HUES48 (cell line): Measurements from ENCODE around the gene ABHD10.

Source experiments
- H3K27ac ChIP-seq: one replicate; pipeline ENCODE4 v1.7.0; 2013; ENCODE audit warnings: low read depth, low read length, inconsistent platforms
- H3K27me3 ChIP-seq: 2 replicates; pipeline ENCODE4 v1.6.1; 2013; ENCODE audit warnings: mild to moderate bottlenecking, low read length; ENCODE audit not compliant: control insufficient read depth, insufficient read depth
- H3K36me3 ChIP-seq: 2 replicates; pipeline ENCODE4 v1.6.1; 2013; ENCODE audit warnings: low read length; ENCODE audit not compliant: control insufficient read depth, insufficient read depth
- H3K4me1 ChIP-seq: 2 replicates; pipeline ENCODE4 v1.6.1; 2013; ENCODE audit warnings: mild to moderate bottlenecking, low read length; ENCODE audit not compliant: control insufficient read depth, insufficient read depth
- H3K4me3 ChIP-seq: 2 replicates; pipeline ENCODE4 v1.5.1; 2013; ENCODE audit warnings: mild to moderate bottlenecking, low read depth, low read length
- H3K9ac ChIP-seq: 2 replicates; pipeline ENCODE4 v1.6.1; 2013; ENCODE audit warnings: mild to moderate bottlenecking, low read depth, low read length, moderate library complexity
- H3K9me3 ChIP-seq: 2 replicates; pipeline ENCODE4 v1.6.1; 2013; ENCODE audit warnings: low read length; ENCODE audit not compliant: control insufficient read depth, insufficient read depth

Gene ABHD10

GRCh38 chr3:112001526-112001925, 22.7 kb downstream of the ABHD10 start:
- peaks cover 48% of the 10 kb centered on the region for H3K27me3 ChIP-seq
- H3K36me3 ChIP-seq = no peaks in the 10 kb centered on the region
- no peak overlapping the region for H3K9ac ChIP-seq
- no peak overlapping the region for H3K27ac ChIP-seq
- H3K4me3 ChIP-seq = no peak overlapping the region
- no peaks in the 10 kb centered on the region for H3K9me3 ChIP-seq
- peaks cover 23% of the 10 kb centered on the region for H3K4me1 ChIP-seq

DNA sequence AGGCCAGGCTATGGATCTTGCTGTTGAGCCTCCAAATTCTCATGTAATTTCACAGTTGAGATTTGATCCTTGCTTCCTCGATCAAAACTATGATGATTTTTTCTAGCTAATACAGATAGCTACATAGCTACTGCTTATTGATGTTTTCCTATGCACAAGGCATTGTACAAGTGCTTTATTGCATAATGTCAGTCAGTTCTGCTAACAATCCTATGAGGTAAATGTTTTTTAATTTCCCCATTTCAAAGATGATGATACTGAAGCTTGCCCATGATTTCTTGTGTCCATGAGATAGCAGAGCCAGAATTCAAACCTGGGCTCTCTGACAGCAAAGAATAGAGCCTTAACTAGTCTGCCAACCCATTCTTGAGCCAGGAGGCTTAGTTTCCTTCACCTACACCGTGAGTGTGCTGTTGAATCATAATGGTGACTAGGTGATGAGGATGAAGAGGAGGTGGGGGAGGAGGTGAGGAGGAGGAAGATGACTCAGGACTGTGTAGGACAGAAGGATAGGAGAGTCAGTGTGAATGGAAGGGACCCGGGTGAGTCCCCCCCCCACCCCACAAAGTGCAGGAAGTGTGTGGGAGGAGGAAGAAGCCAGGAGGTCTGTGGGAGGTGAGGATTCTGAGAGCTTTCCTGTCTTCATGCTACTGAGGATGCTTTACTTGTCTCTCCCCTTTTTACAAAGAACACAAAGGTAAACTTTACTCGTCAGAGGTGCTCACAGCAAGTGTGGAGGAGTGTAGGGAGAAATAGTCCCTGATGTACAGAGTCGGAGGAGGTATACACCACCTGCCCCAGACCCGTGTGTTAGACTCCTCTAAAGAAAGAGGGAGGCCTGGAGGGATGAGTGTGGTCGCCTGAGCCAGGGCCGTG, 23.5 kb downstream of the ABHD10 start:
- Histone ChIP-seq H3K27me3 (peaks cover 48% of the 10 kb centered on the region), H3K4me1 (peaks cover 23% of the 10 kb centered on the region), H3K27ac (no peak overlapping the region)

GRCh38 chr3:112003321-112004080, 24.7 kb downstream of the ABHD10 start:
- Histone ChIP-seq H3K4me3 (no peak overlapping the region), H3K27me3 (peaks cover 46% of the 10 kb centered on the region), H3K36me3 (no peaks in the 10 kb centered on the region), H3K27ac (no peak overlapping the region), H3K9me3 (no peaks in the 10 kb centered on the region), H3K9ac (no peak overlapping the region), H3K4me1 (peaks cover 22% of the 10 kb centered on the region)

More for the DNA sequence above, 23.5 kb downstream of the ABHD10 start:
- Histone ChIP-seq H3K9ac (no peak overlapping the region), H3K4me3 (no peak overlapping the region), H3K36me3 (no peaks in the 10 kb centered on the region), H3K9me3 (no peaks in the 10 kb centered on the region)

DNA sequence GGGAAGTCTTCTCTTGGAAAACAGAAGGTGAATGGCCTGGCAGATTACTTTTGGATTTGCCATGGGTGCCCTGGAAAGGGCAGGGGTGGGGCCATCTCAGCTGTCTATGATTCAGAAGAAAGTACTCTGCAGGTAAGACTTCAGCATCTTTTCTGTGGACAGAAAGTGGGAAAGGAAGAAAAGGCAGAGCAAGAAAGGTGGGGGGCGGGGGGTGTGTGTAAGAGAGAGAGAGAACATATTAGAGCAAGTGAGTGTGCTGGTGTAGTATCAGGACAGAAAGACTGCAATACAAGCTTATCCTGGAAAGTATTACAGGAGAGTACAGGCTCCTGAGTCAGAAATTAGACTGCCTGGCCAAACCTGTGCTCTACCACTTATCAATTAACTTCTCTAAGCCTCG, 25.4 kb downstream of the ABHD10 start:
- no peaks in the 10 kb centered on the region for H3K36me3 ChIP-seq
- peaks cover 40% of the 10 kb centered on the region for H3K27me3 ChIP-seq
- H3K9ac ChIP-seq = no peak overlapping the region
- H3K4me1 ChIP-seq = peaks cover 21% of the 10 kb centered on the region
- no peaks in the 10 kb centered on the region for H3K9me3 ChIP-seq
- H3K4me3 ChIP-seq = no peak overlapping the region
- H3K27ac ChIP-seq = no peak overlapping the region

GRCh38 chr3:112004669-112005068, 25.8 kb downstream of the ABHD10 start:
- H3K27ac ChIP-seq = no peak overlapping the region
- no peak overlapping the region for H3K9ac ChIP-seq
- H3K36me3 ChIP-seq = no peaks in the 10 kb centered on the region
- H3K27me3 ChIP-seq = peaks cover 35% of the 10 kb centered on the region
- H3K4me3 ChIP-seq = no peak overlapping the region
- no peaks in the 10 kb centered on the region for H3K9me3 ChIP-seq
- H3K4me1 ChIP-seq = peaks cover 20% of the 10 kb centered on the region

DNA sequence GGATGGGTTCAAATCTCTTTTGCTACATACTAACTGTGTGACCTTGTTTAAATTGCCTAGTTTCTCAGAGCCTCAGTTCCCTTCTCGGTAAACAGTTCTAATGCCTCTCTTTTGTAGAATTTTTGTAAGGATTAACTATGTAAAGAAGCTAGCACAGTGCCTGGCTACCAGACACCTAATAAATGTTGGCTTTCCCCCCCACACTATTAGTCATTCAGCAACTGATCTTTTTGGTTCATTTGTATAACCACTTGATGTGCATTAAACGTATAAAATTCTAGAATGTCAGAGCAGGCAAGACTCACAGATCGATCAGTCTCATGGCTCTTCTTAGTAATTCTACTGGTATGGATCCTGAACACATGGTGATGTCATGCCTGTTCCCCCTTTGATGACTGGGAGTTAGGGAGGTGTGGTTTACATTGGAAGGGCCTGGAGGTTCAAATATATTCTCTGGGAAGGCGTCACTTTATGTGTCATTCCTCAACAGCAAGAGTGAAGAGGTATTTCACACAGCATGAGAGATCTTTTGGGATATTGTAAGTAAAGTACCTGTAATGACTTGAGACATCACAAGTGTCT, 26.4 kb downstream of the ABHD10 start:
- Histone ChIP-seq H3K36me3 (no peaks in the 10 kb centered on the region), H3K9ac (no peak overlapping the region), H3K4me3 (no peak overlapping the region), H3K27me3 (peaks cover 30% of the 10 kb centered on the region), H3K4me1 (peaks cover 15% of the 10 kb centered on the region), H3K27ac (no peak overlapping the region), H3K9me3 (no peaks in the 10 kb centered on the region)

- no peaks in the 10 kb centered on the region for H3K36me3 ChIP-seq
- H3K4me3 ChIP-seq = no peak overlapping the region
- H3K4me1 ChIP-seq = no peaks in the 10 kb centered on the region
- H3K9ac ChIP-seq = no peak overlapping the region
- no peaks in the 10 kb centered on the region for H3K9me3 ChIP-seq
- peaks cover 7% of the 10 kb centered on the region; the same call in 1 of the 2 replicates for H3K27me3 ChIP-seq
- H3K27ac ChIP-seq = no peak overlapping the region
Measured at GRCh38 chr3:112007633-112008032, 28.8 kb downstream of the ABHD10 start.

GRCh38 chr3:112009670-112010069, 30.8 kb downstream of the ABHD10 start:
- Histone ChIP-seq H3K36me3 (no peaks in the 10 kb centered on the region), H3K27ac (no peak overlapping the region), H3K9ac (no peak overlapping the region)

GRCh38 chr3:112010636-112011035, 31.8 kb downstream of the ABHD10 start:
- H3K27me3 ChIP-seq = no peaks in the 10 kb centered on the region
- H3K9ac ChIP-seq = no peak overlapping the region
- no peaks in the 10 kb centered on the region for H3K9me3 ChIP-seq
- H3K4me3 ChIP-seq = no peak overlapping the region
- no peaks in the 10 kb centered on the region; the same call in 1 of the 2 replicates for H3K4me1 ChIP-seq
- no peaks in the 10 kb centered on the region for H3K36me3 ChIP-seq
- no peak overlapping the region for H3K27ac ChIP-seq

More at GRCh38 chr3:112009670-112010069, 30.8 kb downstream of the ABHD10 start:
- Histone ChIP-seq H3K4me1 (no peaks in the 10 kb centered on the region; the same call in 1 of the 2 replicates), H3K4me3 (no peak overlapping the region), H3K9me3 (no peaks in the 10 kb centered on the region), H3K27me3 (no peaks in the 10 kb centered on the region)

DNA sequence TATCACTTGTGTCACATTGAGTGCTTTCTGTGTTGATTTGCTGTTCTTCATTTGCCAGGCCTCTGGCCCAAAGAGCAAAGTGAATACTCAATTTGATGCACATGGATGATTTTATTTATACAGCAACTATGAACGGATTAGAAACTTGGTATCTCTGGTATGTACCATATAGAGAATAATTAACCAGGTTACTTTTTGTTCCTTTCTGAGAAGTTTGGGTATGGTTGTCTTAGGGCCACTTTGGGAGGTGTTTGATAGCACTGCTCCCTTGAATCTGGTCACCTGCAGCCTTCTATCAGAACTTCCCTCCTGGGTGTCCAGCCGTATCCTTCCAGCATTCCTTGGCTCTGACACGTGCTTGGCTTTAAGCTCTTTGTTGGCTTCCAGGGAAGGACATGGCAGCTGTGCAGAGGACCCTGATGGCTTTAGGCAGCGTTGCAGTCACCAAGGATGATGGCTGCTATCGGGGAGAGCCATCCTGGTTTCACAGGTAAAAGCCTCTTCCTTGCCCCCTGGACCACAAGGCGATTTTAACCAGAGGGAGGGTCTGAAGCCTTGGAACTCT, 32.6 kb downstream of the ABHD10 start:
- Histone ChIP-seq H3K36me3 (no peaks in the 10 kb centered on the region), H3K4me3 (no peak overlapping the region), H3K4me1 (no peaks in the 10 kb centered on the region; the same call in 1 of the 2 replicates), H3K27me3 (no peaks in the 10 kb centered on the region), H3K27ac (no peak overlapping the region), H3K9ac (no peak overlapping the region), H3K9me3 (no peaks in the 10 kb centered on the region)
